Skin of body (tissue), 2 donors: ENCODE data around the gene ZMYND8. TPM values are rescaled to one million over a fixed set of nuclear protein-coding genes. Genes with fewer than 3 reads are reported as not detected.
"Not testable (repeated sequence)": the region's sequence is repeated elsewhere in the genome, so short reads cannot be mapped to it uniquely, and the experiment has no call there.

Experiments used
- DNase-seq: peaks from one replicate; lab custom pipeline; 2025; lab: John Stamatoyannopoulos, UW
- total RNA-seq: library from RNA; depleted of rRNA; stranded (reverse); fragments of >200 nt; gene quantifications from one replicate; pipeline ENCODE4 v1.2.3, GENCODE V29; 2014

Gene ZMYND8
- total RNA-seq, 1 donor from 2014 or later: 15.6 TPM

GRCh38 chr20:47286681-47287080 lies 69.8 kb downstream of the ZMYND8 start:
- no peak for DNase-seq

DNA sequence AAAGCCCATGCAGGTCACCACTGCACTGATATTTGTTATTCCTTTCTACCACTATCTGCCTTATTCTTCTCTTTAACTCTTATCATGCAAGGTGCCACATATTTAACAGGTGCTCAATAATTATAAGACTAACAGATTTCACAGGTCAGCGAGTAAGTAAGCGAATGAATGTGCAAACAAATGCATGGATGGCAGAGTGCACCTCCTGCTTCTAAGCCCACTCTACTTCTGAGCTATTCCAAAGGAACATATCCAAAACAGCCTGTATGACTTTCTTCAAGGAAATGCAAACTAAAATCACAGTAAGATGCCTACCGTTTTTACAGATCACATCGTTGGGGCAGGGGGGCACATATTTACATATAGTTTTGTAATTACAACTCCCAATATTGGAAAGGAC lies 71.3 kb downstream of the ZMYND8 start:
- DNase-seq: no peak

DNA sequence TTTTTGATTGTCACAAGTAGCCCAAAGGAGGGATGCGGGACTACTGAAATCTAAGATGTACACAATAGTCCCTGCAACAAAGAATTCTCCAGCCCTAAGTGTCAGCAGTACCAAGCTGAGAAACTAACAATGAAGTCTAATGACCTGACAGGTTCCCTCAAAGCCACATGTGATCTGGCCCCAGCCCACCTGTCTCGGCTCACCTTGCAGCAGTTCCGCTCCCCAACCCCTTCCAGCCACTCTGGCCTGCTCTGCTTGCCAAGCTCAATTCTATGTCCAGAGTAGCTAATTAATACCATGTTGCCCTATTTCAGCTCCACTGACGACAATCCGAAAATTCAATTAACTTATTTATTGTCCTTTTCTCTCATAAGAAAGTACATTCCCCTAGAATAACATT lies 72.1 kb downstream of the ZMYND8 start:
- DNase-seq: no peak

GRCh38 chr20:47283411-47283810 lies 73.1 kb downstream of the ZMYND8 start:
- no peak for DNase-seq

- DNase-seq: no peak
Observed at GRCh38 chr20:47282864-47283263, 73.6 kb downstream of the ZMYND8 start.

- DNase-seq: no peak
Observed at GRCh38 chr20:47281376-47281775, 75.1 kb downstream of the ZMYND8 start.

DNA sequence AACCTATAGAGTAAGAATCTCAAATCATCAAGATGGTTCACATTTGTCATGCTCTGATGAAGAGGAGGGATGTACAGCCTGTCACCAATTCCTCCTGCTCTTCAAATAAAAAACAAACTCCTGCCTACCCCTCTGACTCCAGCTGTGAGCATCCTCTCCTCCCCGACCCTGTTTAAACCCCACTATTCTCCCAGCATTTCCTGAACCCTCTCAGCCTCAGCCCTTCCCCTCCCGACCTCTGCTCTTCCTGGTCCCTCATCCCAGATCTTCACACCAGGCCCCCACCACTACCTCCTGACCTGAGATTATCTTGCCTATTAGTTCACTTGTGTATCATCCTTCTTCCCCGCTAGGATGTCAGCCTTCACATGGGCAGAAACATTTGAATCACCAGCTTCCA lies 75.8 kb downstream of the ZMYND8 start:
- no peak for DNase-seq

- no peak for DNase-seq
Observed at GRCh38 chr20:47280228-47280627, 76.3 kb downstream of the ZMYND8 start.

DNA sequence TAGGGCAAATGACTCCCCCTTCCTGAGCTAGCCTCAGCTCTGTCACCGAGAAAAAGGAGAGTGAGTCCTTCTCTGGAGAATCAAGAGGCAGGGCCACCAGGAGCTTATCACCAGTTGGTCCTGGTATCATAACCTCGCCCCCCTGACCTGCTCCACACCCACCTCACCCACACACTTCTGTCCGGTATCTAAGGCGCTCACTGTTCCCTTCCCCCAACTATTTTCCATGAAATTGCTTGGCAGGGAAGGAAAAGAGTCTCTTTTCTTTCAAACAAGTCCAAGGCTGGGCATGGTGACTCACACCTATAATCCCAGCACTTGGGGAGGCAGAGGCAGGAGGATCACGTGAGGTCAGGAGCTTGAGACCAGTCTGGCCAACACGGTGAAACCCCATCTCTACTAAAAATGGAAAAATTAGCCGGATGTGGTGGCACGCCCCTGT lies 77.6 kb downstream of the ZMYND8 start:
- no peak for DNase-seq

GRCh38 chr20:47277535-47277872 lies 79.0 kb downstream of the ZMYND8 start:
- not testable (repeated sequence) for DNase-seq

DNA sequence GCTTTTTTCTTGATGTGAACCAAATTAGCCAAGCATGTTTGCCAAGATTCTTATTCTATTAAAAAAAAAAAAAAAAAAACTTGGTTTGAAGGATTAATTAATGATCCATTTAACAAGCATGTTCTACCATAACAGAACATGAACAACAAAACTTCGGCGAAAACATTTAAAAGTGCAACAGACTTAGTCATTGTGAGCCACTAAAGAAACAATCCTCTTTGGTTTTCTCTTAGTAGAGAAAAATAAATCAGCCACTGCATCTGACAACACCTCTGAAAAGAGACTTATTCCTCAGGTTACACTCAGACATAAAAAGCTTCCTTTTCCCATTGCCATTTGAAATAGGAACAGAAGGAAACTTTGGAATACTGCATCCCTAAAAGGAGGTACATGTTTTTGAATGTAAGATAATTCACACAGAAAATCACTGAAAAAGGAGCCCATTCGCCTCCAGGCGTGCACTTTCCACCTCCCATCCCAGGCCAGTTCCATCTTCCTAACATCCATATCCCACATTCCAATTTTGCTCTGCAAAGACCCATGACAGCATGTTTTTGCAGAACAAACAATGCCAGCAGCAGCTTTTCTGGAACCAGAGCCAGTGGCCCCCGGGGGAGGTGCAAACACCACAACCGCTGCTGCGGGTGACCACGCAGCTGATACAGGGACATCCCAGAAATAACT lies 79.5 kb downstream of the ZMYND8 start:
- peak; percentile 21 for DNase-seq

DNA sequence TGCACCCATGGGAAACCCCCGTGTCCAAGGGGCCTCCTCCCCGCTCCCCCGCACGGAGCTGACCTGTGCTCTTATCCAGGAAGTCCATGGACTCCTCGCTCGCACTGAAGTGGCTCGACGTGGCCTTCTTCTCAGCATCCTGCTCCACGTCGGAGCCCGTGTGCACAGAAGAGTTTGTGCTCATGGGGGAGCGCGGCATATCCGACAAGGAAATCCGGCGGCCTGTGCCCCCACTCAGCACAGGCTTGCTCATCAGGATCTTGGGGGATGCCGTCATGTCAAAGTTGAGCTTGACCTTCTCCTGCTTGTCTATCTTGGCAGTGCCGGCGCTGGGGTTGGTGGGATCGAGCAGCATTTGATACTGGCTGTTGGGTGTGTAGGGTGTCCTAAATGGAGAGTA lies 80.2 kb downstream of the ZMYND8 start:
- no peak for DNase-seq

DNA sequence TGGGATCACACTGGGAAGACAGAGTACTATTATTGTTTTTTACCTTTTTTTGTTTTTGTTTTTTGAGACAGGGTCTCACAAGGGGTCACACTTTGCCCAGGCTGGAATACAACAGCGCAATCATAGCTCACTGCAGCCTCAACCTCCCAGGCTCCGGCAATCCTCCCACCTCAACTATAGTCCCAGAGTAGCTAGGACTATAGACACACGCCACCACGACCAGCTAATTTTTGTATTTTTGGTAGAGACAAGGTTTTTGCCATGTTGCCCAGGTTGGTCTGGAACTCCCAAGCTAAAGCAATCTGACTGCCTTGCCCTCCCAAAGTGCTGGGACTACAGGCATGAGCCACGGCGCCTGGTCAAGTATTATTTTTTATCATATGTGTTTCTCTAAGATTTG lies 81.0 kb downstream of the ZMYND8 start:
- DNase-seq: no peak

DNA sequence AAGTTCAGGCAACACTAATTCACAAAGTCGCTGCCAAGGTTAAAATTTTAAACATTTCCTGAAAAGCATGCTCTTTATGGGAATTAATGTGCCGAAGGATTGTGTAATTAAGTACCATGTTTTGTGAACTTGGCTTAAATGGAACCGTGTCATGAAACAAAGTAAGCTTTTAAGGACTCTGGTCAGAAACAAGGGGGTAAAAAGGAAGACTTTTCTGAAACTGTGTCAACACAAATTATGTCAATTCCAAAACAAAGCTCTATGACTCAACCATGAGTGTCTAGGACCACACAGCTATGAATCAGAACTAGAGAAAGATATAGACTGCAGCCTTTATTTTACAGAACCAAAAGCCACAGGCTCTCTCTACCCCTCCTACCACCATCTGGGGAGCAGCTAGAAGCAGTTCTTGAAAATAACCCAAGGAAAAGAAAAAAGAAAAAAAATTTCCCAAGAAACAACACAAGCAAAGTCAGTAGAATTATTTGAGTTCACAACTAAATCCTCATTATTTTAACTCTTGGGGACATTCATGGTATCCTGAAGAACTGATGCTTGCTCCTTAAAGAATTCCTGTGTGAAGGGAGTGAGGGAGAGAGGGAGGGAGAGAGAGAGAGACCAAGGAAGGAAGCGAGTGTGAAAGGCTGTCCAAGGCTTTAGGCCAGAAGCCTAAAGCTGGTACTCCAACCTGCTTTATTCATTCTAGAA lies 81.9 kb downstream of the ZMYND8 start:
- peak; percentile 66 for DNase-seq

DNA sequence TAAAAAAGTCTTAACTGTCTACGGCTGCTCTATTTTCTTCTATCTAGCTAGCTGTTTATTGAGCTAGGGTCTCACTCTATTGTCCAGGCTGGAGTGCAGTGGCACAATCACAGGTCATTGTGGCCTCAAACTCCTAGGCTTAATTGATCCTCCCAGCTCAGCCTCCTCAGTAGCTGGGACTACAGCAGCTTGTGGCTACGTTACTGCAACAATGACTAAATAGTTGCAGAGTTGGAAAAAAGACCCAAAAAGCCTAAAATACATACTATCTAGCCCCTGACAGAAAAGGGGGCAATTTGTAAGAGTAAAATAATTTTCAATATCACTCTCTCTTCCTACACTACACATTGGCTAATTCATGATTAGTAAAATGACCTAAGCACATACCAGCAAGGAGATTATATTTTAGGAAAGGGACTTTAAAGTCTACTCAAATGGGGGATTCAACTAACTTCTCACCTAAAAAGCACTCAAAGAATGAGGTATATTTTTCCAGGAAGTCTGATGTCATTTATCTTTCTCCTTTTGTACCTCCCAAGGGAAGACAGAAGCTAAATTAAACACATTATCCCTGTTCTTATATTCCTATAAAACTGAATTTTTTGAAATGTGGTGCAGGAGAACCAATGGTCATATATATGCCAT lies 82.8 kb downstream of the ZMYND8 start:
- DNase-seq: no peak

- peak; percentile 78 for DNase-seq
Observed at GRCh38 chr20:47272893-47273590, 83.5 kb downstream of the ZMYND8 start.

DNA sequence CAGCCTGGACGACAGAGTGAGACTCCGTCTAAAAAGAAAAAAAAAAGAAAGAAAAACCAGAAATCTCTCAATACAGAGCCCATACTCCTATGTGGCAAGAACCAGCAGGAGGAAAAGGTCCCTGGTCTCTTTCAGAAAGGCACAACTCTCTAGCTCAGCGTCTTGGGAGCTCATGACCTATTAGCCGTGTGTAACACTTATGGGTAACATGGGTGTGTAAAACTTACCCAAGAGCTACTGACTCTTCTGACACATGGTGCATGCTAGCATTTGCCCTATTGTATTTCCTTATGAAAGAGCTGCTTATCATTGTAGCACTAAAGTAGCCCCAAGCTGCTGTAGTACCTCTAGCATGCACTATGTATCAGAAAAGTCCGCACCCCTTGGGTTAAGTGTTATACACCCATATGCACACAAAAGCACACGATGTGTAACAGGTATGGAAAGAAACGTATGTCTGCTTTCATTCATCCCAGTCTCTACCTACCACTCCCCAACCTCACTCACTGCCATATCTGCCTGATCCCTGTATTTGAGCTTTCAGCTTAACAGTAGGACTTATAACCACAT lies 85.4 kb downstream of the ZMYND8 start:
- DNase-seq: no peak

GRCh38 chr20:47269309-47270165 lies 87.0 kb downstream of the ZMYND8 start:
- no peak for DNase-seq

DNA sequence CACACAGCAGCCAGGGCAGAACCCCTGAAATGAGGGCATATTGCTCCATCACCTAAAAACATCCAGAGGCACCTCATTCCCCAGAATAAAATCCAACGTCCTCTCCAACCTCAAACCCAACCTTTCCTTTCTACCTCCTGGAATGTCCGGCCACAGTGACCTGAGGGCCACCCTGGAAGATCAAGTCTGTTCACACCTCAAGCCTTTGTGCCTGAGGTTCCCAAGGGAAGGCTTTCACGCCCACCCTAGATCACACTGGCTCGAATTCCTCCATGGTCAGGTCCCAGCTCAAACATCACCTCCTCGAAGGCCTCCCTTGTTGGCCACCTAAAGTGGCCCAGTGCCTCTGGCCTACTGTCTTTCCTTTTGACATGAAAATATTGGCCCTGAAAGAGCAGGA lies 88.9 kb downstream of the ZMYND8 start:
- no peak for DNase-seq

GRCh38 chr20:47266847-47267515 lies 89.5 kb downstream of the ZMYND8 start:
- DNase-seq: no peak
